Thoracic aorta (tissue), 2 donors: ENCODE data around the gene ZFYVE28. TPM values are rescaled to one million over a fixed set of nuclear protein-coding genes. Genes with fewer than 3 reads are reported as not detected.

Experiments
- ATAC-seq: fragments of 150-250 bp; one replicate; pipeline ENCODE4 v1.8.0; 2017; ENCODE audit warnings: low read depth; ENCODE audit not compliant: insufficient number of reproducible peaks, low FRiP score
- DNase-seq: peaks from one replicate; pipeline ENCODE4 v3.0.0-alpha.2; 2020; ENCODE audit warnings: low spot score
- H3K27ac ChIP-seq, 2 donors: fragments of 200-600 bp; sonication (generic); 1 replicate in 1 of 2; 2 replicates in 1 of 2; pipeline ENCODE4 v1.5.1; 2016; ENCODE audit warnings: mild to moderate bottlenecking in 2 of 2, moderate library complexity in 2 of 2
- H3K27me3 ChIP-seq: fragments of 200-600 bp; sonication (generic); replicated peaks from 2 replicates; pipeline ENCODE4 v1.6.0; 2016; ENCODE audit warnings: mild to moderate bottlenecking; ENCODE audit not compliant: insufficient read depth
- H3K36me3 ChIP-seq: fragments of 200-600 bp; sonication (generic); one replicate; pipeline ENCODE4 v1.5.1; 2016
- H3K4me1 ChIP-seq, 2 donors: fragments of 200-600 bp; sonication (generic); 1 replicate in 1 of 2; 2 replicates in 1 of 2; pipeline versions ENCODE4 v1.5.1 to v1.6.0; 2016; ENCODE audit warnings: low read depth in 2 of 2, mild to moderate bottlenecking in 1 of 2; ENCODE audit not compliant: control insufficient read depth in 1 of 2
- H3K4me3 ChIP-seq: fragments of 200-600 bp; sonication (generic); 2 replicates; pipeline ENCODE4 v1.5.1; 2016; ENCODE audit warnings: mild to moderate bottlenecking
- H3K9me3 ChIP-seq: fragments of 200-600 bp; sonication (generic); 2 replicates; pipeline ENCODE4 v1.5.1; 2016
- total RNA-seq, 2 donors: library from RNA; depleted of rRNA; stranded (reverse); fragments of >200 nt; gene quantifications; one replicate each; pipeline versions ENCODE4 v1.1.0 to v1.2.3, GENCODE V29; 2016
- TF ChIP-seq, protein P1 (sequence below): fragments of 200-600 bp; sonication (generic); IDR thresholded peaks from one replicate; pipeline ENCODE4 v1.5.1; 2019; ENCODE audit warnings: antibody characterized with exemption

Gene ZFYVE28
- total RNA-seq, 2 donors from 2014 or later, result 11.5 to 20.2 TPM

- Histone ChIP-seq H3K27me3 (no peaks in the 10 kb centered on the region), H3K9me3 (no peaks in the 10 kb centered on the region), H3K27ac (peak within 1 kb of the TSS; percentile 64 to 65), H3K4me1 (peaks cover 44 to 74% of the 10 kb centered on the region in 2 donors), H3K4me3 (peak within 1 kb of the TSS; percentile 90), H3K36me3 (no peaks in the 10 kb centered on the region)
- peak; percentile 96 for ATAC-seq
- TF ChIP-seq, protein P1, sequence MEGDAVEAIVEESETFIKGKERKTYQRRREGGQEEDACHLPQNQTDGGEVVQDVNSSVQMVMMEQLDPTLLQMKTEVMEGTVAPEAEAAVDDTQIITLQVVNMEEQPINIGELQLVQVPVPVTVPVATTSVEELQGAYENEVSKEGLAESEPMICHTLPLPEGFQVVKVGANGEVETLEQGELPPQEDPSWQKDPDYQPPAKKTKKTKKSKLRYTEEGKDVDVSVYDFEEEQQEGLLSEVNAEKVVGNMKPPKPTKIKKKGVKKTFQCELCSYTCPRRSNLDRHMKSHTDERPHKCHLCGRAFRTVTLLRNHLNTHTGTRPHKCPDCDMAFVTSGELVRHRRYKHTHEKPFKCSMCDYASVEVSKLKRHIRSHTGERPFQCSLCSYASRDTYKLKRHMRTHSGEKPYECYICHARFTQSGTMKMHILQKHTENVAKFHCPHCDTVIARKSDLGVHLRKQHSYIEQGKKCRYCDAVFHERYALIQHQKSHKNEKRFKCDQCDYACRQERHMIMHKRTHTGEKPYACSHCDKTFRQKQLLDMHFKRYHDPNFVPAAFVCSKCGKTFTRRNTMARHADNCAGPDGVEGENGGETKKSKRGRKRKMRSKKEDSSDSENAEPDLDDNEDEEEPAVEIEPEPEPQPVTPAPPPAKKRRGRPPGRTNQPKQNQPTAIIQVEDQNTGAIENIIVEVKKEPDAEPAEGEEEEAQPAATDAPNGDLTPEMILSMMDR, result no peak
- DNase-seq, result peak; percentile 92
These were observed 176.8 kb downstream of the ZFYVE28 start, which contains the start of the genes HAUS3 and POLN for GRCh38 chr4:2241410-2242353. Gene HAUS3 (minus strand): TSS chr4:2242121. CDS start chr4:2240946, 1,175 bp downstream. Gene POLN (minus strand): TSS chr4:2242121. CDS start chr4:2229231, 12,890 bp downstream.

GRCh38 chr4:2241003-2241402, 177.4 kb downstream of the ZFYVE28 start:
- H3K4me1 ChIP-seq, result peaks cover 44 to 68% of the 10 kb centered on the region in 2 donors
- peaks cover 3% of the 10 kb centered on the region for H3K36me3 ChIP-seq
- peak overlapping the region; percentile 90 for H3K4me3 ChIP-seq
- ATAC-seq (no peak), DNase-seq (no peak)
- no peak overlapping the region for H3K27ac ChIP-seq
- H3K27me3 ChIP-seq, result no peaks in the 10 kb centered on the region
- TF ChIP-seq, protein P1, result no peak
- no peaks in the 10 kb centered on the region for H3K9me3 ChIP-seq

GRCh38 chr4:2236944-2237666, 181.3 kb downstream of the ZFYVE28 start:
- Histone ChIP-seq H3K9me3 (no peaks in the 10 kb centered on the region), H3K27me3 (no peaks in the 10 kb centered on the region), H3K36me3 (peaks cover 16% of the 10 kb centered on the region), H3K4me3 (no peak overlapping the region), H3K4me1 (peaks cover 34 to 36% of the 10 kb centered on the region in 2 donors), H3K27ac (no peak overlapping the region)
- ATAC-seq (no peak), DNase-seq (no peak)
- TF ChIP-seq, protein P1, result no peak

DNA sequence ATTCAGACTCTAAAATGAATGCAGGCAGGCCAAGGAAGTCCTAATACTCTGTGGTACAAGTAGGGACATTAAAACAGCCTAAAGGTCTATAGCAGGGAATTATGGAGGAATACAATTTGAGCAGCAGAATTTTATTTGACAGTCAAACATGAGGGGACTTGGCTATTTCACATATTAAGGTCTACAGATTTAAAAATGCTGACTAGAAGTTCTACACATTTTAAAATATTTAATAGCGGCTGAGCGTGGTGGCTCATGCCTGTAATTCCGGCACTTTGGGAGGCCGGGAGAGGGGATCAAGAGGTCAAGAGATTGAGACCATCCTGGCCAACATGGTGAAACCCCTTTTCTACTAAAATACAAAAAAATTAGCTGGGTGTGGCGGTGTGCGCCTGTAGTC, 187.4 kb downstream of the ZFYVE28 start:
- H3K27me3 ChIP-seq, result no peaks in the 10 kb centered on the region
- H3K9me3 ChIP-seq, result no peaks in the 10 kb centered on the region
- ATAC-seq (no peak), DNase-seq (no peak)
- H3K27ac ChIP-seq, result no peak overlapping the region
- no peaks in the 10 kb centered on the region for H3K4me1 ChIP-seq
- TF ChIP-seq, protein P1, result no peak
- no peak overlapping the region for H3K4me3 ChIP-seq
- peaks cover 19% of the 10 kb centered on the region for H3K36me3 ChIP-seq

DNA sequence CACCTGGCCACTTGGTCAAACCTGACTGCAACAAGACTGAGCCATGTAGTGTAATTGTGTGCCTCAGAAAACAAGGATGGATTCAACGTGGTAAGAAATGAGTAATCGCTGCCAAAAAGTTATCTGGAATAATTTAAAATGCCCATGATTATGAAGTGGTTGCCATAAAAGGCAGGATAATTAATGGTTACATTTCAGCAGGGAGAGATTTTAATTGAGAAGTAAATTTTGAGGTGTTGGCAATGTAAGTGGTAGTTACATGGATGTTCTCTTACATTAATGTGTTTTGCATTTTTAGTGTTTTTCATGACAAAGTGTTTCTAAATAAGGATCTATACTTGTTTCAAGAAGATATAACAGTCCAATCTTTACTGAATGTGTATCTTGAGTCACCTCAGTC, 192.2 kb downstream of the ZFYVE28 start:
- Histone ChIP-seq H3K4me3 (no peak overlapping the region), H3K27ac (no peak overlapping the region), H3K36me3 (peaks cover 18% of the 10 kb centered on the region), H3K9me3 (no peaks in the 10 kb centered on the region), H3K4me1 (no peaks in the 10 kb centered on the region), H3K27me3 (no peaks in the 10 kb centered on the region)
- DNase-seq, result no peak
- ATAC-seq, result no peak
- TF ChIP-seq, protein P1, result no peak
